ENCODE data around the gene TNRC6A.
"Not testable (repeated sequence)": the region's sequence is repeated elsewhere in the genome, so short reads cannot be mapped to it uniquely, and the experiment has no call there.

TNRC6A gene

GRCh38 chr16:24852281-24852721 is 122.8 kb downstream of the TNRC6A start:
- Histone ChIP-seq H3K9ac (ENCODE audit: low read depth, low read length) (no peak overlapping the region), H3K27me3 (ENCODE audit: insufficient read depth, low read length) (no peaks in the 10 kb centered on the region), H3K4me3 (ENCODE audit: low read length) (no peak overlapping the region), H3K4me1 (ENCODE audit: insufficient read depth, low read length) (no peaks in the 10 kb centered on the region), H3K27ac (ENCODE audit: low read length) (no peak overlapping the region), H3K9me3 (ENCODE audit: insufficient read depth, low read depth, low read length) (no peaks in the 10 kb centered on the region), H3K36me3 (ENCODE audit: insufficient read depth, low read depth, low read length) (no peaks in the 10 kb centered on the region)

DNA sequence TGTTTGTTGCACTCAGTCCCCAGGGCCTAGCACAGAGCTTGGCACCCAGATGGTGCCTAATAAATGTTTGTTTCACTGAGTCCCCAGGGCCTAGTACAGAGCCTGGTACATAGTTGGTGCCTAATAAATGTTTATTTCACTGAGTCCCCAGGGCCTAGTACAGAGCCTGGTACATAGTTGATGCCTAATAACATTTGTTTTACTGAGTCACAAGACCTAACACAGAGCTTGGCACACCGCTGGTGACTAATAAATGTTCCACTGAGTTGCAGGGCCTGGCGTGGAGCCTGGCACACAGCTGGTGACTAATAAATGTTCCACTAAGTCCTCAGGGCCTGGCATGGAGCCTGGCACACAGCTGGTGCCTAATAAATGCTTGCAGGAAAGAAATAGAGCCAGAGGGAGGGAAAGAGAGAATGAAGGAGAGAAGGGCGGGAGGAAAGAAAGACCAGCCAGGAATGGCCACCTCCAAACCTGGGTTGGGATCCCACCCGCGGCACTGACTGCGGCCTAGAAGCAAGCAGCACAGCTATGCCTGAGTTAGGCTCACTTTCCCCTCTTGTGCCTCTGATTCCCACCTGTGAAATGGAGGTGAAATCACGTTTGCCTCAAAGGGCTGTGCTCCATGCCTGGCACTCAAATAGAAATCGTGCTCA is 123.8 kb downstream of the TNRC6A start:
- H3K27ac ChIP-seq (ENCODE audit: low read length): no peak overlapping the region
- no peaks in the 10 kb centered on the region for H3K4me1 ChIP-seq (ENCODE audit: insufficient read depth, low read length)

DNA sequence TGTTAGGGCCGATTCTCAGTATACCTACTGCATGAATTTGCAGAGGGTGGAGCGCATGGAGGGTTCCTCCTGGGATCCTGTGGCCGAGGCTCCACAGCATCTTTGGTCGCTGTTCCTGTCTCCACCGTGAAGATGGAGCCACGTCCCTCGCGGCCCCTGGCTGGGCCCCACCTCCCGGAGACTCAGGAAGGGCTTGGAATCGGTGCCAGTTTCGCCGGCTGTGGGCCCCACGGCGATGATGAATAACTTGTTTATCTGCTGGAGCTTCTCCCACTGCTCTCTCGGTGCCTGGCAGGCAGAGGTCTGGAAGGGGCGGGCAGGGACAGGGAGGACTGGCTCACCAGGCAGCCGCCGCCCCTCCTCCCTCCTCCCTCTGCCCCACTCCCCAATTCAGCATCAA is 124.4 kb downstream of the TNRC6A start:
- Histone ChIP-seq H3K9me3 (ENCODE audit: insufficient read depth, low read depth, low read length) (no peaks in the 10 kb centered on the region), H3K4me3 (ENCODE audit: low read length) (no peak overlapping the region), H3K27me3 (ENCODE audit: insufficient read depth, low read length) (no peaks in the 10 kb centered on the region), H3K4me1 (ENCODE audit: insufficient read depth, low read length) (no peaks in the 10 kb centered on the region), H3K36me3 (ENCODE audit: insufficient read depth, low read depth, low read length) (no peaks in the 10 kb centered on the region), H3K9ac (ENCODE audit: low read depth, low read length) (no peak overlapping the region), H3K27ac (ENCODE audit: low read length) (no peak overlapping the region)

More for the DNA sequence above, 123.8 kb downstream of the TNRC6A start:
- Histone ChIP-seq H3K4me3 (ENCODE audit: low read length) (no peak overlapping the region), H3K9ac (ENCODE audit: low read depth, low read length) (no peak overlapping the region), H3K9me3 (ENCODE audit: insufficient read depth, low read depth, low read length) (no peaks in the 10 kb centered on the region), H3K36me3 (ENCODE audit: insufficient read depth, low read depth, low read length) (no peaks in the 10 kb centered on the region), H3K27me3 (ENCODE audit: insufficient read depth, low read length) (no peaks in the 10 kb centered on the region)

- Histone ChIP-seq H3K27me3 (ENCODE audit: insufficient read depth, low read length) (no peaks in the 10 kb centered on the region), H3K36me3 (ENCODE audit: insufficient read depth, low read depth, low read length) (no peaks in the 10 kb centered on the region), H3K4me1 (ENCODE audit: insufficient read depth, low read length) (no peaks in the 10 kb centered on the region), H3K4me3 (ENCODE audit: low read length) (no peak overlapping the region), H3K9ac (ENCODE audit: low read depth, low read length) (no peak overlapping the region), H3K9me3 (ENCODE audit: insufficient read depth, low read depth, low read length) (no peaks in the 10 kb centered on the region), H3K27ac (ENCODE audit: low read length) (no peak overlapping the region)
Observed at GRCh38 chr16:24854607-24855171, 125.2 kb downstream of the TNRC6A start.

GRCh38 chr16:24855678-24856077 is 126.2 kb downstream of the TNRC6A start:
- no peak overlapping the region for H3K4me3 ChIP-seq (ENCODE audit: low read length)
- no peaks in the 10 kb centered on the region for H3K27me3 ChIP-seq (ENCODE audit: insufficient read depth, low read length)
- H3K36me3 ChIP-seq (ENCODE audit: insufficient read depth, low read depth, low read length): no peaks in the 10 kb centered on the region
- H3K9ac ChIP-seq (ENCODE audit: low read depth, low read length): no peak overlapping the region
- H3K27ac ChIP-seq (ENCODE audit: low read length): no peak overlapping the region
- no peaks in the 10 kb centered on the region for H3K9me3 ChIP-seq (ENCODE audit: insufficient read depth, low read depth, low read length)
- no peaks in the 10 kb centered on the region for H3K4me1 ChIP-seq (ENCODE audit: insufficient read depth, low read length)

DNA sequence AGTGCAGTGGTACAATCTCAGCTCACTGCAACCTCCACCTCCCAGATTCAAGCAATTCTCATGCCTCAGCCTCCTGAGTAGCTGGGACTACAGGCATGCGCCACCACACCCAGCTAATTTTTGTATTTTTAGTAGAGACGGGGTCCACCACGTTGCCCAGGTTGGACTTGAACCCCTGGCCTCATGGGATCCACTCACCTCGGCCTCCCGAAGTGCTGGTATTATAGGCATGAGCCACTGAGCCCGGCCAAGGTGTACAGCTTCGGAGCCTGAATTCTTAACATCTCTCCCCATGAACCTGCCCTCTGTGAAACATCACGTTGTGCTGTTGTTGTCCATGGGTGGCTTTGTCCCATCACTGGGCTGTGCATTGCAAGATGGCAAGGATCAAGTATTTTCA is 127.4 kb downstream of the TNRC6A start:
- H3K27me3 ChIP-seq (ENCODE audit: insufficient read depth, low read length); H3K27ac ChIP-seq (ENCODE audit: low read length); H3K4me3 ChIP-seq (ENCODE audit: low read length); H3K9me3 ChIP-seq (ENCODE audit: insufficient read depth, low read depth, low read length); H3K36me3 ChIP-seq (ENCODE audit: insufficient read depth, low read depth, low read length); H3K9ac ChIP-seq (ENCODE audit: low read depth, low read length); H3K4me1 ChIP-seq (ENCODE audit: insufficient read depth, low read length): not testable (repeated sequence)

- H3K27ac ChIP-seq (ENCODE audit: low read length): no peak overlapping the region
- no peaks in the 10 kb centered on the region for H3K27me3 ChIP-seq (ENCODE audit: insufficient read depth, low read length)
- no peaks in the 10 kb centered on the region for H3K36me3 ChIP-seq (ENCODE audit: insufficient read depth, low read depth, low read length)
- no peaks in the 10 kb centered on the region for H3K4me1 ChIP-seq (ENCODE audit: insufficient read depth, low read length)
- H3K9ac ChIP-seq (ENCODE audit: low read depth, low read length): no peak overlapping the region
- no peaks in the 10 kb centered on the region for H3K9me3 ChIP-seq (ENCODE audit: insufficient read depth, low read depth, low read length)
- no peak overlapping the region for H3K4me3 ChIP-seq (ENCODE audit: low read length)
Observed at GRCh38 chr16:24858219-24859041, 129.0 kb downstream of the TNRC6A start.

DNA sequence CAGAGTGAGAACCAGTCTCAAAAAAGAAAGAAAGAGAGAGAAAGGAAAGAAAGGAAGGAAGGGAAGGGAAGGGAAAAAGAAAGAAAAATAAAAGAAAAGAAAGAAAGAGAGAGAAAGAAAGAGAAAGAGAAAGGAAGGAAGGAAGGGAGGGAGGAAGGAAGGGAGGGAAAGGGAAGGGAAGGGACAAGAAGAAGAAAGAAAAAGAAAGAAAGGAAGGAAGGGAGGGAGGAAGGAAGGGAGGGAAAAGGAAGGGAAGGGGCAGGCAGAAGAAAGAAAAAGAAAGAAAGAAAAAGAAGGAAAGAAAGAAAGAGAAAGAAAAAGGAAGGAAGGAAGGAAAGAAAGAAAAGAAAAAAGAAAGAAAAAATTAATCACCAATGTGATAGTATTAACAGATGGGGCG is 132.0 kb downstream of the TNRC6A start:
- Histone ChIP-seq H3K36me3 (ENCODE audit: insufficient read depth, low read depth, low read length) (no peaks in the 10 kb centered on the region), H3K4me1 (ENCODE audit: insufficient read depth, low read length) (no peaks in the 10 kb centered on the region), H3K27ac (ENCODE audit: low read length) (no peak overlapping the region), H3K4me3 (ENCODE audit: low read length) (no peak overlapping the region), H3K9ac (ENCODE audit: low read depth, low read length) (no peak overlapping the region), H3K9me3 (ENCODE audit: insufficient read depth, low read depth, low read length) (no peaks in the 10 kb centered on the region), H3K27me3 (ENCODE audit: insufficient read depth, low read length) (no peaks in the 10 kb centered on the region)

DNA sequence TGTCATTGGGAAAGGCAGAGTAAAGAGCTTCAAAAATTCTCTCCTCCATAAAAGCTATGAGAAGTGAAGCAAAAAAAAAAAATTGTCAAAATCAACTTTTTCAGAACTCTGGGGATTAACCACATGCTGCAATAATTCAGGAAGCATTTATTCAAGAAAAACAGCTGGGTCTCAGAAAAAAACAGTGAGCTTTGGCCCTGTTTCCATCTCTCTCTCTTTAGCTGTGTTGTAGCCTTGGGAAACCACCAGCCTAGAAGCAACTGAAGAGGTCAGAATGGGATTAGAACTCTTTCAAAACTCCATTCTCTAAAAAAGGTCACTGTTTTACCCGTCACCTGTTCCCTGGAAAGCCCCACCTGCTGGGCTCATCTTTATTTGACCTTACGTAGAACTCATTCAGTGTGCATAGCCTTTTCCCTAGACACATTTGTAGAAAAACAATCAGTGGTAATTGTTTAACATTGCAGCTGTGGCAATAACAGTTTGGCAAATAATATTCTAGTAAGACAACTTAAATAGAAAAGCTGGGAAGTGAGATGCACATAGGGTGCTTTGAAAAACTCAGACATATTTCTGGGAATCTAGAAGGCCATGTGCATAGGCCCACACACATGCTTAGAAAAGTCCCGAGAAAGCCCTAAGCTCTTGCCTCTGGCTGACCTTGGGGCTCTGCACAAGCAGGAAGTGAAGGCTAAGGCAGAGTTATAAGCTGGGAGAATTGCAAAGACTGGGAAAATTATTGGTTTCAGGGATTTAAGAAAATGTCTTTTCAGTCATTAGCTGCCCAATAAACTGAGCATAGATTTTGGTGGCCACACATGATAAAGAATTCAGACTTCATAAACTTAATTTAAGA is 134.4 kb downstream of the TNRC6A start:
- Histone ChIP-seq H3K27me3 (ENCODE audit: insufficient read depth, low read length) (no peaks in the 10 kb centered on the region), H3K9me3 (ENCODE audit: insufficient read depth, low read depth, low read length) (no peaks in the 10 kb centered on the region), H3K27ac (ENCODE audit: low read length) (no peak overlapping the region), H3K9ac (ENCODE audit: low read depth, low read length) (no peak overlapping the region), H3K4me3 (ENCODE audit: low read length) (no peak overlapping the region), H3K4me1 (ENCODE audit: insufficient read depth, low read length) (no peaks in the 10 kb centered on the region), H3K36me3 (ENCODE audit: insufficient read depth, low read depth, low read length) (no peaks in the 10 kb centered on the region)

- Histone ChIP-seq H3K36me3 (ENCODE audit: insufficient read depth, low read depth, low read length) (no peaks in the 10 kb centered on the region), H3K27ac (ENCODE audit: low read length) (no peak overlapping the region), H3K9ac (ENCODE audit: low read depth, low read length) (no peak overlapping the region), H3K27me3 (ENCODE audit: insufficient read depth, low read length) (no peaks in the 10 kb centered on the region), H3K4me1 (ENCODE audit: insufficient read depth, low read length) (no peaks in the 10 kb centered on the region), H3K9me3 (ENCODE audit: insufficient read depth, low read depth, low read length) (no peaks in the 10 kb centered on the region), H3K4me3 (ENCODE audit: low read length) (no peak overlapping the region)
Observed at GRCh38 chr16:24869033-24869432, 139.6 kb downstream of the TNRC6A start.

GRCh38 chr16:24871891-24872290 is 142.4 kb downstream of the TNRC6A start:
- H3K36me3 ChIP-seq (ENCODE audit: insufficient read depth, low read depth, low read length): no peaks in the 10 kb centered on the region
- no peaks in the 10 kb centered on the region; the same call in 1 of the 2 replicates for H3K27me3 ChIP-seq (ENCODE audit: insufficient read depth, low read length)
- H3K27ac ChIP-seq (ENCODE audit: low read length): no peak overlapping the region
- no peak overlapping the region for H3K9ac ChIP-seq (ENCODE audit: low read depth, low read length)
- H3K9me3 ChIP-seq (ENCODE audit: insufficient read depth, low read depth, low read length): no peaks in the 10 kb centered on the region
- no peaks in the 10 kb centered on the region for H3K4me1 ChIP-seq (ENCODE audit: insufficient read depth, low read length)
- no peak overlapping the region for H3K4me3 ChIP-seq (ENCODE audit: low read length)

All from iPS-20b (cell line).